K562 (cell line): ENCODE results near the gene KLHL12. TPM values are rescaled to one million over a fixed set of nuclear protein-coding genes. Genes with fewer than 3 reads are reported as not detected.
A peak's percentile ranks its signal among the peaks of the same experiment; 100 is the strongest.

ENCODE experiments used
- ATF2 ChIP-seq: sonication (generic); formaldehyde crosslinking; IDR thresholded peaks from 2 replicates; pipeline ENCODE4 v1.8.1; 2022; ENCODE audit warnings: missing genetic modification reagents
- ATF7 ChIP-seq: fragments of 450-650 bp; IDR thresholded peaks from 2 replicates; pipeline ENCODE4 v1.7.1; 2014; ENCODE audit warnings: mild to moderate bottlenecking, moderate library complexity
- CUX1 ChIP-seq: fragments of 200-800 bp; sonication (Bioruptor generic); IDR thresholded peaks from 2 replicates; pipeline ENCODE4 v1.6.1; 2016; ENCODE audit warnings: missing genetic modification characterization, missing compliant biosample characterization
- JUNB ChIP-seq: fragments of 450-650 bp; formaldehyde crosslinking; conservative IDR thresholded peaks from 2 replicates; pipeline ENCODE4 v1.4.0; 2020; ENCODE audit warnings: mild to moderate bottlenecking
- KDM4B ChIP-seq, 2 experiments: fragments of 450-650 bp in 1 of 2; sonication (generic) in 1 of 2; IDR thresholded peaks; 2 replicates each; pipeline ENCODE4 v1.6.1; 2016 to 2017; ENCODE audit warnings: borderline replicate concordance in 2 of 2, antibody characterized with exemption in 1 of 2, low read depth in 1 of 2, mild to moderate bottlenecking in 1 of 2
- RBFOX2 ChIP-seq: fragments of 200-400 bp; formaldehyde crosslinking; IDR thresholded peaks from 2 replicates; pipeline ENCODE4 v1.6.1; 2017; ENCODE audit warnings: low read depth, mild to moderate bottlenecking, low read length, moderate library complexity
- SMC3 ChIP-seq: conservative IDR thresholded peaks from 2 replicates; pipeline ENCODE4 v1.6.1; 2011; ENCODE audit warnings: low read depth, low read length, improper control_type of control experiment; ENCODE audit not compliant: insufficient read depth
- STAG1 ChIP-seq: sonication (generic); formaldehyde crosslinking; IDR thresholded peaks from 2 replicates; pipeline ENCODE4 v1.5.0; 2020; ENCODE audit warnings: missing genetic modification reagents, borderline replicate concordance
- USF2 ChIP-seq: sonication (generic); formaldehyde crosslinking; IDR thresholded peaks from 2 replicates; pipeline ENCODE4 v1.5.0; 2020; ENCODE audit warnings: missing genetic modification reagents
- ZBED1 ChIP-seq: IDR thresholded peaks from 2 replicates; pipeline ENCODE4 v1.6.1; 2014
- ZNF12 ChIP-seq: sonication (generic); formaldehyde crosslinking; IDR thresholded peaks from 2 replicates; pipeline ENCODE4 v1.4.0; 2020; ENCODE audit warnings: mild to moderate bottlenecking, missing genetic modification reagents
- ZNF253 ChIP-seq: fragments of 250-450 bp; sonication (Bioruptor Pico); conservative IDR thresholded peaks from 2 replicates; pipeline ENCODE4 v1.6.1; 2021; ENCODE audit warnings: mild to moderate bottlenecking
- ZNF263 ChIP-seq: sonication (generic); formaldehyde crosslinking; IDR thresholded peaks from 2 replicates; pipeline ENCODE4 v1.8.0; 2022; ENCODE audit warnings: mild to moderate bottlenecking, missing genetic modification reagents, borderline replicate concordance
- ZNF384 ChIP-seq: IDR thresholded peaks from 2 replicates; pipeline ENCODE4 v1.6.1; 2012; ENCODE audit warnings: low read depth, low read length, improper control_type of control experiment
- ZNF444 ChIP-seq: fragments of 250-450 bp; sonication (Bioruptor Pico); IDR thresholded peaks from 2 replicates; pipeline ENCODE4 v1.4.0; 2020; ENCODE audit warnings: mild to moderate bottlenecking, moderate library complexity
- ZNF445 ChIP-seq: fragments of 250-450 bp; sonication (Bioruptor Pico); IDR thresholded peaks from 2 replicates; pipeline ENCODE4 v1.4.0; 2020; ENCODE audit warnings: low read depth, mild to moderate bottlenecking, moderate library complexity
- ZNF740 ChIP-seq, 3 experiments: fragments of 200-800 bp in 1 of 3; sonication (Bioruptor generic) in 1 of 3; sonication (generic) in 1 of 3; formaldehyde crosslinking in 1 of 3; IDR thresholded peaks; 2 replicates each; pipeline versions ENCODE4 v1.6.1 to v1.8.0; 2016 to 2022; ENCODE audit warnings: mild to moderate bottlenecking in 2 of 3, missing compliant biosample characterization in 2 of 3, missing genetic modification characterization in 2 of 3, missing genetic modification reagents in 1 of 3
- polyA plus RNA-seq, 8 experiments: library from polyadenylated mRNA; depleted of rRNA in 4 of 8; stranded (reverse) in 5 of 8; unstranded in 3 of 8; fragments of >200 nt; fragmentation: Nextera tagmentation in 2 of 8; fragmentation: Illumina TruSeq in 1 of 8; extraction: Ambion mirVana in 2 of 8; extraction: Trizol in 1 of 8; gene quantifications; 2 replicates each; pipeline versions ENCODE4 v1.2.1 to v1.2.3, GENCODE V29; 2011 to 2014; ENCODE audit warnings: inconsistent platforms in 1 of 8, missing spikeins in 1 of 8
- total RNA-seq, 7 experiments: library from RNA; depleted of rRNA in 6 of 7; stranded (reverse); fragments of >200 nt in 6 of 7; fragmentation: Illumina TruSeq in 2 of 7; extraction: Trizol in 2 of 7; gene quantifications; 2 replicates each; pipeline versions ENCODE4 v1.2.1 to v1.2.3, GENCODE V29; 2011 to 2021; ENCODE audit warnings: low replicate concordance in 1 of 7

The KLHL12 gene
- total and polyA plus RNA-seq, 9 of the 15 experiments (the other 6 are each of a cell fraction or from before 2014, with no cell fraction given): 23.1 to 85.1 (median 35.0) TPM

- 0 out of 2 replicates have a peak, but pooled peaks have one; percentile 24 for TF ChIP-seq CUX1 (CRISPR knock-in tag)
- TF ChIP-seq USF2 (CRISPR knock-in tag): peak; percentile 100
- no peak for TF ChIP-seq ZNF253 (CRISPR knock-in tag)
- TF ChIP-seq ZBED1: peak; percentile 39; the same call in 1 of the 2 replicates
- TF ChIP-seq STAG1 (CRISPR knock-in tag): no peak
- no peak for TF ChIP-seq ZNF444 (CRISPR knock-in tag)
- peak; percentile 98 for TF ChIP-seq ATF7
- peak in 1 of 2 experiments; percentile 96; a peak in 2 of 4 replicates for TF ChIP-seq KDM4B (IDR thresholded peaks at IDR 0.05; ENCODE audit: borderline replicate concordance in 2 of 2, low read depth in 1 of 2)
- TF ChIP-seq RBFOX2: peak; percentile 97
- no peak for TF ChIP-seq ATF2
- TF ChIP-seq SMC3: peak; percentile 62
- TF ChIP-seq ZNF12 (CRISPR knock-in tag): peak; percentile 31; the same call in 1 of the 2 replicates
- TF ChIP-seq JUNB (CRISPR knock-in tag): peak; percentile 92
- TF ChIP-seq ZNF384: peak; percentile 81
- peak; percentile 84; the same call in 1 of the 2 replicates for TF ChIP-seq ZNF263 (CRISPR knock-in tag)
- peak; percentile 79 for TF ChIP-seq ZNF740 (CRISPR knock-in tag; IDR thresholded peaks at IDR 0.05)
- peak in 1 of 2 experiments; percentile 71; a peak in 1 of 4 replicates for TF ChIP-seq ZNF740 (tag; IDR thresholded peaks at IDR 0.05)
- TF ChIP-seq ZNF445: no peak
These were observed at the start of gene KLHL12 (continued) for GRCh38 chr1:202926581-202927491.
